ENCODE data around the gene SEL1L2. TPM values are rescaled to one million over a fixed set of nuclear protein-coding genes. Genes with fewer than 3 reads are reported as not detected.
A peak's percentile ranks its signal among the peaks of the same experiment; 100 is the strongest.

Gene SEL1L2
- total and polyA plus RNA-seq, 7 donors: 0.16 to 3.3 TPM; not detected in 5

GRCh38 chr20:14009208-14009607 lies 18.8 kb upstream of the SEL1L2 start:
- 62 to 66% methylated on average over 2 of the region's 2 CpGs for WGBS, 2 donors
- no peak for DNase-seq
- Histone ChIP-seq H3K27me3 (no peaks in the 10 kb centered on the region), H3K4me1 (no peaks in the 10 kb centered on the region), H3K4me3 (no peak overlapping the region), H3K27ac (no peak overlapping the region), H3K9me3 (no peaks in the 10 kb centered on the region), H3K36me3 (no peaks in the 10 kb centered on the region)
- intact Hi-C loops (cut with DNase I): no loop called here
- no peak for TF ChIP-seq CTCF (IDR thresholded peaks at IDR 0.05)
- TF ChIP-seq EP300 (IDR thresholded peaks at IDR 0.05): no peak
- TF ChIP-seq POLR2A (IDR thresholded peaks at IDR 0.05): no peak
- no peak for TF ChIP-seq POLR2AphosphoS5 (IDR thresholded peaks at IDR 0.05)

GRCh38 chr20:14005996-14006395 lies 15.6 kb upstream of the SEL1L2 start:
- intact Hi-C loops (cut with DNase I): no loop called here
- no peak overlapping the region for H3K27ac ChIP-seq
- no peak for DNase-seq
- TF ChIP-seq POLR2A (IDR thresholded peaks at IDR 0.05) (no peak), CTCF (IDR thresholded peaks at IDR 0.05) (no peak), EP300 (IDR thresholded peaks at IDR 0.05) (no peak), POLR2AphosphoS5 (IDR thresholded peaks at IDR 0.05) (no peak)
- 19 to 71% methylated on average over 4 of the region's 4 CpGs for WGBS, 2 donors
- no peaks in the 10 kb centered on the region for H3K9me3 ChIP-seq
- H3K4me3 ChIP-seq: no peak overlapping the region
- H3K27me3 ChIP-seq: no peaks in the 10 kb centered on the region
- H3K36me3 ChIP-seq: no peaks in the 10 kb centered on the region
- H3K4me1 ChIP-seq: no peaks in the 10 kb centered on the region

- Histone ChIP-seq H3K27ac (no peak overlapping the region), H3K36me3 (no peaks in the 10 kb centered on the region), H3K9me3 (no peaks in the 10 kb centered on the region), H3K4me1 (peaks cover 0 to 11% (median 3%) of the 10 kb centered on the region in 4 donors), H3K4me3 (no peak overlapping the region), H3K27me3 (no peaks in the 10 kb centered on the region)
- intact Hi-C loops (cut with DNase I): no loop called here
- no peak for DNase-seq
- WGBS, 2 donors: 95 to 96% methylated on average over 1 of the region's 1 CpG
- TF ChIP-seq EP300 (IDR thresholded peaks at IDR 0.05): no peak
- no peak for TF ChIP-seq POLR2A (IDR thresholded peaks at IDR 0.05)
- TF ChIP-seq POLR2AphosphoS5 (IDR thresholded peaks at IDR 0.05): no peak
- TF ChIP-seq CTCF (IDR thresholded peaks at IDR 0.05): no peak
Observed at GRCh38 chr20:14000917-14001316, 10.5 kb upstream of the SEL1L2 start.

GRCh38 chr20:13996265-13996664 lies 5.9 kb upstream of the SEL1L2 start:
- TF ChIP-seq CTCF (IDR thresholded peaks at IDR 0.05) (no peak), POLR2A (IDR thresholded peaks at IDR 0.05) (no peak), EP300 (IDR thresholded peaks at IDR 0.05) (no peak), POLR2AphosphoS5 (IDR thresholded peaks at IDR 0.05) (no peak)
- H3K27ac ChIP-seq: peak overlapping the region; percentile 63 to 80 (median 78)
- no peaks in the 10 kb centered on the region for H3K36me3 ChIP-seq
- peak overlapping the region; percentile 70 to 90 (median 81) for H3K4me3 ChIP-seq
- no peak for DNase-seq
- no peaks in the 10 kb centered on the region for H3K27me3 ChIP-seq
- peaks cover 0 to 12% (median 5%) of the 10 kb centered on the region in 4 donors for H3K4me1 ChIP-seq
- intact Hi-C loops (cut with DNase I): loop anchor here (5.0 kb wide), 1 partner anchor 56 kb away; no protein-coding TSS in a partner anchor
- 3 to 11% methylated on average over 13 of the region's 13 CpGs for WGBS, 2 donors
- peaks cover 0 to 9% (median 2%) of the 10 kb centered on the region in 4 donors for H3K9me3 ChIP-seq

- intact Hi-C loops (cut with DNase I): loop anchor here (2.0 to 5.0 kb wide), 2 partner anchors 56 to 115 kb away; no protein-coding TSS in a partner anchor
Observed at GRCh38 chr20:13995841-13996240, 5.4 kb upstream of the SEL1L2 start.

More at GRCh38 chr20:13995841-13996240, 5.4 kb upstream of the SEL1L2 start:
- TF ChIP-seq POLR2AphosphoS5 (IDR thresholded peaks at IDR 0.05) (no peak), EP300 (IDR thresholded peaks at IDR 0.05) (no peak)
- 1 to 3% methylated on average over 52 of the region's 52 CpGs for WGBS, 2 donors
- Histone ChIP-seq H3K4me1 (peaks cover 0 to 12% (median 5%) of the 10 kb centered on the region in 4 donors), H3K27ac (peak overlapping the region; percentile 63 to 80 (median 78)), H3K9me3 (peaks cover 0 to 9% (median 2%) of the 10 kb centered on the region in 4 donors), H3K4me3 (peak overlapping the region; percentile 70 to 90 (median 81)), H3K27me3 (no peaks in the 10 kb centered on the region), H3K36me3 (no peaks in the 10 kb centered on the region)
- DNase-seq: peak; percentile 71

Measured in sigmoid colon (tissue), 7 donors.